OCI-LY1 (cell line): ENCODE measurements around the gene PMCH.

Experiments used
- H2AFZ ChIP-seq: fragments of 200-600 bp; sonication (generic), shearing (Covaris generic); 2 replicates; pipeline ENCODE4 v1.6.0; 2014; ENCODE audit warnings: antibody characterized with exemption, mild to moderate bottlenecking, low read length
- H3F3A ChIP-seq: fragments of 200-600 bp; sonication (generic), shearing (Covaris generic); 2 replicates; pipeline ENCODE4 v1.6.0; 2014; ENCODE audit warnings: mild to moderate bottlenecking, antibody characterized with exemption, low read length, moderate library complexity; ENCODE audit not compliant: insufficient read depth
- H3K27ac ChIP-seq: fragments of 200-600 bp; sonication (generic); 2 replicates; pipeline ENCODE4 v1.5.1; 2014; ENCODE audit warnings: low read length, mixed run types, mild to moderate bottlenecking, low read depth; ENCODE audit not compliant: poor library complexity, severe bottlenecking
- H3K27me3 ChIP-seq: fragments of 200-600 bp; sonication (generic); 2 replicates; pipeline ENCODE4 v1.6.0; 2014; ENCODE audit warnings: antibody characterized with exemption, mild to moderate bottlenecking, low read length, moderate library complexity; ENCODE audit not compliant: insufficient read depth
- H3K36me3 ChIP-seq: fragments of 200-600 bp; sonication (generic); 2 replicates; pipeline ENCODE4 v1.6.1; 2014; ENCODE audit warnings: mild to moderate bottlenecking, antibody characterized with exemption, low read length, moderate library complexity, mixed read lengths; ENCODE audit not compliant: insufficient read depth
- H3K4me1 ChIP-seq: fragments of 200-600 bp; sonication (generic); 2 replicates; pipeline ENCODE4 v1.5.1; 2014; ENCODE audit warnings: mild to moderate bottlenecking, low read length, moderate library complexity; ENCODE audit not compliant: insufficient read depth, severe bottlenecking
- H3K4me2 ChIP-seq: fragments of 200-600 bp; sonication (generic), shearing (Covaris generic); 2 replicates; pipeline ENCODE4 v1.6.1; 2014; ENCODE audit warnings: low read length
- H3K4me3 ChIP-seq: fragments of 200-600 bp; sonication (generic); 2 replicates; pipeline ENCODE4 v1.5.1; 2014; ENCODE audit warnings: low read length, low read depth, mild to moderate bottlenecking, mixed read lengths; ENCODE audit not compliant: poor library complexity, severe bottlenecking
- H3K79me2 ChIP-seq: fragments of 200-600 bp; shearing (Covaris generic); 2 replicates; pipeline ENCODE4 v1.6.1; 2016; ENCODE audit warnings: mixed run types, low read length, mixed read lengths; ENCODE audit not compliant: insufficient read depth
- H3K9ac ChIP-seq: fragments of 200-600 bp; sonication (generic), shearing (Covaris generic); 2 replicates; pipeline ENCODE4 v1.6.1; 2014; ENCODE audit warnings: mild to moderate bottlenecking, low read length, mixed read lengths
- H3K9me2 ChIP-seq: fragments of 200-600 bp; sonication (generic), shearing (Covaris generic); 2 replicates; pipeline ENCODE4 v1.6.1; 2014; ENCODE audit warnings: low read depth, mild to moderate bottlenecking, low read length, mixed read lengths
- H3K9me3 ChIP-seq: fragments of 200-600 bp; shearing (Covaris generic); 2 replicates; pipeline ENCODE4 v1.6.1; 2014; ENCODE audit warnings: low read length, mixed read lengths
- H4K20me1 ChIP-seq: fragments of 200-600 bp; sonication (generic), shearing (Covaris generic); 2 replicates; pipeline ENCODE4 v1.6.0; 2016; ENCODE audit warnings: mild to moderate bottlenecking, low read length; ENCODE audit not compliant: insufficient read depth
- CTCF ChIP-seq: fragments of 200-600 bp; sonication (generic), shearing (Covaris generic); IDR thresholded peaks from 2 replicates; pipeline ENCODE4 v1.5.1; 2017; ENCODE audit warnings: mild to moderate bottlenecking, antibody characterized with exemption, low read length, moderate library complexity, mixed read lengths
- EZH2 ChIP-seq: fragments of 200-600 bp; sonication (generic), shearing (Covaris generic); IDR thresholded peaks from 2 replicates; pipeline ENCODE4 v1.8.0; 2017; ENCODE audit warnings: borderline replicate concordance, mixed run types, mild to moderate bottlenecking, antibody characterized with exemption, low read length, moderate library complexity, mixed read lengths

PMCH gene

DNA sequence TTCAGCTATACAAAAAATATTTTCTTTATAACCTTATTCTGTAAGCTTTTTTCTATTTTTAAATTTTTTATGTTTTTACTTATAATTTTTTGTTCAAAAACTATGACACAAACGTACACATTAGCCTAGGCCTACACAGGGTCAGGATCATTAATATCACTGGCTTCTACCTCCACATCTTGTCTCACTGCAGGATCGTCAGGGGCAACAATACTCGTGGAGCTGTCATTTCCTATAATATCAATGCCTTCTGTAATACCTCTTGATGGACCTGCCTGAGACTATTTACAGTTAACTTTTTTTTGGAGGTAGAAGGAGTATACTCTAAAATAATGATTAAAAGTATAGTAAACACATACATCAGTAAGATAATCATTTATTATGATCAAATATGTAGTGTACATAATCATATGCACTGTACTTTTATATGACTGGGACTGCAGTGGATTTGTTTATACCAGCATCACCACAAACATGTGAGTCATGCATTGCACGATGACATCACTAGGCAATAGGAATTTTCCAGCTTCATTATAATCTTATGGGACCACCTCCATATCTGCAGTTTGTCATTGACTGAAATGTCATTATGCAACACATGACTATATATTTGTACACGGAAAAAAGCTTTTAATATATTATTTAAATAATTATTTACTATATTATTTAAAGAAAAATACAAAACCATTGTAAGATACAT lies 18.5 kb upstream of the PMCH start:
- Histone ChIP-seq H3K27me3 (no peaks in the 10 kb centered on the region), H3K36me3 (no peaks in the 10 kb centered on the region), H3K4me2 (no peak overlapping the region), H2AFZ (no peak overlapping the region), H3K9ac (no peak overlapping the region), H3K4me3 (no peak overlapping the region), H4K20me1 (no peaks in the 10 kb centered on the region), H3K9me2 (no peaks in the 10 kb centered on the region), H3K79me2 (no peaks in the 10 kb centered on the region), H3K4me1 (no peaks in the 10 kb centered on the region), H3K27ac (no peak overlapping the region), H3K9me3 (no peaks in the 10 kb centered on the region), H3F3A (no peaks in the 10 kb centered on the region)
- TF ChIP-seq EZH2 (no peak), CTCF (no peak)

- Histone ChIP-seq H3K27me3 (no peaks in the 10 kb centered on the region), H3K4me1 (no peaks in the 10 kb centered on the region), H3K4me2 (no peak overlapping the region), H3K9ac (no peak overlapping the region), H4K20me1 (no peaks in the 10 kb centered on the region), H3K9me2 (no peaks in the 10 kb centered on the region), H3K36me3 (peaks cover 7% of the 10 kb centered on the region; the same call in 1 of the 2 replicates), H3K9me3 (0 out of 2 replicates have a peak, but pooled peaks cover 4% of the 10 kb centered on the region), H3K79me2 (no peaks in the 10 kb centered on the region), H3K4me3 (no peak overlapping the region), H2AFZ (no peak overlapping the region), H3K27ac (no peak overlapping the region), H3F3A (no peaks in the 10 kb centered on the region)
- TF ChIP-seq CTCF, result no peak
- no peak for TF ChIP-seq EZH2
Observed at GRCh38 chr12:102204025-102204424, 6.4 kb upstream of the PMCH start.

DNA sequence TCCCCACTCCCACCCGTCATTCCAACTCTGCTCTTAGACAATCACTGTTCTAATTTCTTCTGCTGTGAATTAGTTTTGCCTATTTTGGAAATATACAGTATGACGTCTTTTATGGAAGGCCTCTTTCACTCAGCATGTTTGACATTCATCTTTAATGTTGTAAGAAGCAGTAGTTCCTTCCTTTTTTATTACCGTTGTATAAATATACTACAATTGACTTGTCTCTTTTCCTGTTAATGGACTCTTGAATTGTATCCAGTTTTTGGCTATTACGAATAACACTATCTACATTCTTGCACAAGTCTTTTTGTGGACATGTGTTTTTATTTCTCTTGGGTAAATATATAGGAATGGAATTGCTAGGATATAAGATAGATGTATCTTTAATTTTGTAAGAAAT lies 4.9 kb upstream of the PMCH start:
- TF ChIP-seq EZH2 (no peak), CTCF (no peak)
- Histone ChIP-seq H3K4me1 (no peaks in the 10 kb centered on the region), H3K36me3 (peaks cover 11% of the 10 kb centered on the region; the same call in 1 of the 2 replicates)

More for the DNA sequence above, 4.9 kb upstream of the PMCH start:
- Histone ChIP-seq H3K4me2 (no peak overlapping the region), H3K27me3 (no peaks in the 10 kb centered on the region), H4K20me1 (no peaks in the 10 kb centered on the region), H3K27ac (no peak overlapping the region), H3K9me3 (no peaks in the 10 kb centered on the region), H3K9ac (no peak overlapping the region), H3K9me2 (no peaks in the 10 kb centered on the region), H3K79me2 (no peaks in the 10 kb centered on the region), H2AFZ (no peak overlapping the region), H3K4me3 (no peak overlapping the region), H3F3A (no peaks in the 10 kb centered on the region)
